Neuron (in vitro differentiated cells): ENCODE data around the gene MC5R.
"Not testable (repeated sequence)": the region's sequence is repeated elsewhere in the genome, so short reads cannot be mapped to it uniquely, and the experiment has no call there.

Experiments
- H2AFZ ChIP-seq: one replicate; pipeline ENCODE4 v1.6.1; 2013; ENCODE audit warnings: low read depth, mild to moderate bottlenecking, inconsistent platforms, low read length, moderate library complexity
- H3K27me3 ChIP-seq: one replicate; pipeline ENCODE4 v1.6.1; 2013; ENCODE audit warnings: low read length; ENCODE audit not compliant: insufficient read depth
- H3K36me3 ChIP-seq: one replicate; pipeline ENCODE4 v1.6.1; 2013; ENCODE audit warnings: low read length; ENCODE audit not compliant: insufficient read depth
- H3K4me1 ChIP-seq: one replicate; pipeline ENCODE4 v1.6.1; 2013; ENCODE audit warnings: low read length; ENCODE audit not compliant: insufficient read depth
- H3K4me3 ChIP-seq: 2 replicates; pipeline ENCODE4 v1.5.1; 2013; ENCODE audit warnings: mild to moderate bottlenecking, low read length, moderate library complexity
- H3K9me3 ChIP-seq: one replicate; pipeline ENCODE4 v1.6.1; 2013; ENCODE audit warnings: low read length

Gene MC5R

DNA sequence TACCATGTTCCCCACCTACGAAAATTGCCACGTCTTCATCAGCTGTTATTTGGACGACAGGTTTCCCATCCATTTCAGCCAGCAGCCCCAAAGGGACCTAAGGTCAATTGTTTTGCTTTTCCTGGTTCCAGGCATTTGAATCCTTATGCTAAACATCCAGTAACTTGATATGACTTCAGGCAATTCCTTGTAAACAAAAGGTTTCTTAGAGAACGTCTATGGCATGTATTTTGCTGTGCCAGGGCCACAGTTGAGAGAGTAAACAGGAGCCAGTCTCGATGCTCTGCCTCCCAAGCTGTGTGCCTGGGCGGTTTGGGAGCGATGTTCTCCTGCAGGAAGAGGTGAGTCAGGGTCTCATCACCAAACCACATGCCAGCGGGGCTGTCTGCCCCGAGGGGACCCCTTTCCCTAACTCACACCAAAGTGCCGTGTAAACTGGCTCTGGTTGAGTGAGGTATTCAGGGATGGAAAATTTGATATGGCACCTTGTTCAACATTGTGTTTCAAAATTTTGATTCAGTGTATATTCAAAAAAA lies 12.9 kb upstream of the MC5R start:
- Histone ChIP-seq H3K4me1 (no peaks in the 10 kb centered on the region), H3K9me3 (no peaks in the 10 kb centered on the region), H3K4me3 (no peak overlapping the region), H3K36me3 (no peaks in the 10 kb centered on the region), H3K27me3 (no peaks in the 10 kb centered on the region), H2AFZ (no peak overlapping the region)

DNA sequence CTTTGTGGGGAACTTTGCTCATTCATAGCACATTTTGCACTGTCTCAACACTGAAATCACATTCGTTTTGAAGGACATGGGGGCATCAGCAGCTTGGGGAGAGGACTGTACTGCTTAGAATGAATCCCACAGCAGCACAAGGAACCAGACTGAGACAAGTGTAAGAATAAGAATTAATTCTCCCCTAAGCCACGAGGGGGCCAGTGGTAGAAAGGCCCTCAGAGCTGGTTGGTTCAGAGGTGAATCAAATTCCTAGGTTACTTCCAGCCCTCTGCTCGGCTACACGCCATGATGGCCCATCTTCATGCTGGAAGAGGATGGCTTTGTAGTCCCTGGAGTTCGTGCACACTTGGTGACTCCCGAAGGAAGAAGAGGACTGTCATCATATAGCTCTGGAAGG lies 12.0 kb upstream of the MC5R start:
- no peaks in the 10 kb centered on the region for H3K4me1 ChIP-seq
- no peak overlapping the region for H2AFZ ChIP-seq
- H3K4me3 ChIP-seq, result no peak overlapping the region
- H3K9me3 ChIP-seq, result no peaks in the 10 kb centered on the region
- H3K27me3 ChIP-seq, result no peaks in the 10 kb centered on the region
- no peaks in the 10 kb centered on the region for H3K36me3 ChIP-seq

DNA sequence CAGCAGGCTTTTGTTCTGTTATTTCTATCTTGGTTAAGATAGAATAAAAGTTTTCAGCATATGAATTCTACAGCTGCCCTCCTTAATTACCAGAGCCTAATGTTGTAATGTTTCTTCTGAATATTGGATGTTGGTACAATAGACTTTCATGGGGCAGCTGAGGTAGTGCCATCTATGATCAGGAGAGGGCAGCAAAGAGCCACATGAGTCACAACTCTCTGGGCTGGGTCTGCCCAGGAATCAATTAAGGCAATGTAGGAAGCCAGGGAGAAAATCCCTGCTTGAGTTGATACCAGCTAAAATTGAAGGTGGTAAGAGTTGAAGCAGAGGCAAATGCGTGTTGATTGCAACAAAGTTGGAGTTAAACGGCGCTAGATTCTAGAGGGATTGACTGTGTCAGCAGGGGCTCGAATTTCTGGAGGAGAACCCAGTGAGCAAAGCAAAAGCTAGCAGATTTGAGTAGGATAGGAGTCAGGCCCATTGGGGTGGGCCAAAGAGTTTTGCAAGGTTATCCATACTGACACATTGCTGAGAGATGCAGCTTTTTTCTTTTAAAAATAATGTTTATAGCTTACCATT lies 10.6 kb upstream of the MC5R start:
- H3K27me3 ChIP-seq, result no peaks in the 10 kb centered on the region
- no peaks in the 10 kb centered on the region for H3K36me3 ChIP-seq
- no peak overlapping the region for H3K4me3 ChIP-seq
- no peak overlapping the region for H2AFZ ChIP-seq
- no peaks in the 10 kb centered on the region for H3K9me3 ChIP-seq
- H3K4me1 ChIP-seq, result no peaks in the 10 kb centered on the region

DNA sequence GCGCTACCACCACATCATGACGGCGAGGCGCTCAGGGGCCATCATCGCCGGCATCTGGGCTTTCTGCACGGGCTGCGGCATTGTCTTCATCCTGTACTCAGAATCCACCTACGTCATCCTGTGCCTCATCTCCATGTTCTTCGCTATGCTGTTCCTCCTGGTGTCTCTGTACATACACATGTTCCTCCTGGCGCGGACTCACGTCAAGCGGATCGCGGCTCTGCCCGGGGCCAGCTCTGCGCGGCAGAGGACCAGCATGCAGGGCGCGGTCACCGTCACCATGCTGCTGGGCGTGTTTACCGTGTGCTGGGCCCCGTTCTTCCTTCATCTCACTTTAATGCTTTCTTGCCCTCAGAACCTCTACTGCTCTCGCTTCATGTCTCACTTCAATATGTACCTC lies 2.3 kb downstream of the MC5R start:
- Histone ChIP-seq H3K9me3 (no peaks in the 10 kb centered on the region), H3K27me3 (peaks cover 21% of the 10 kb centered on the region), H2AFZ (no peak overlapping the region), H3K36me3 (no peaks in the 10 kb centered on the region), H3K4me3 (no peak overlapping the region), H3K4me1 (peaks cover 5% of the 10 kb centered on the region)

DNA sequence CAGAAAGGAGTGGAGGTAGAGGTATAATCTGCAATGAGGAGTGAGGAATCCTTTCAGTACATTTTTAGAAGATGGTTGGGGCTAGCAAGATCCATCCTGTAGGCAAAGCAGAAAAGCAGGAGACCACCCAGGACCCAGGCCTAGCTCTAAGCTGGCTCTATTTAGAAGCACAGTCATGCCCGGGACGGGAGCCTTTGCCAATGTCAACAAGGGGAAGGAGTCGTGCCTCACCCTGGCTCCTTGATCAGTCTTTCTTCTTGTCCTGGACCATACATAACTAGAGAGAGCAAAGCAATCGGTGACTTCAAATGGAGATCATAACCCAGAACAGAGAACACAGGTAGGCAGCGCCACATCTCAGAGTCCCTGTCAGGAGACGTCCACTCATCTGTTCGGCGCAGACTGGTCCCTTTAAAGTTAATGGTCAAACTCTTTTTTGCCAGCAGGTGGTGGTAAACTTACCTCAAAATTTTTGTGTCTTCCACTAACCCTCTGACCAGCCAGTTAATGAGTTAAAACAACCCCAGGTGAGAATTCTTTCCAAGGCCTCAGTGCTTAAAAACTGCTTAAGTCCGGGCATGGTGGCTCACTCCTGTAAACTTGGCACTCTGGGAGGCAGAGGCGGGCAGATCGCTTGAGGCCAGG lies 8.0 kb downstream of the MC5R start:
- no peaks in the 10 kb centered on the region for H3K9me3 ChIP-seq
- H3K27me3 ChIP-seq, result peaks cover 2% of the 10 kb centered on the region
- H3K4me3 ChIP-seq, result no peak overlapping the region
- H3K4me1 ChIP-seq, result peaks cover 3% of the 10 kb centered on the region
- H2AFZ ChIP-seq, result no peak overlapping the region
- no peaks in the 10 kb centered on the region for H3K36me3 ChIP-seq

DNA sequence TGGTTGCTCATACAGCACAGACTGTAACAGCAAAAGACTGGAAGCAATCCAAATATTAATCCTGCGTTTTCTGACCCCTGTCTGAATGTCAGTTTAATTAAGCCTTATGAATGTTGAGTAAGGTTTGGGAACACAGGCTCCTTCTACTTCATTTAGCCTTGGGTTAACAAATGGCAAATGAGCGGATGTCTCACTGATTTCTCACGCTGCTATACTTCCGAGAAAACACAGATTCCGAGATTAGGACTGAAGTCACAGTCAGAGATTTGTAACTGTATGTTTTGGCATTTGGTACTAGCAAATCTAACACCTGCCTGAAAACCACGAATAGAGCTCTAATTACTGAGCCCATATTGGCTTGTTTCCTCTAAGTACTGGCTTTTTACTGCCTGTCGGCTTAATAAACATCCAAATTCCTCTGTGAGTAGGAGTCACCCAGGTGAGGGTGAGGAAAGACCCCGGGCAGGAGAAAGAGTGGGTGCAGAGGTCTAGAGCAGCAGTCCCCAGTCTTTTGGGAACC lies 10.6 kb downstream of the MC5R start:
- no peaks in the 10 kb centered on the region for H3K36me3 ChIP-seq
- no peak overlapping the region for H2AFZ ChIP-seq
- no peaks in the 10 kb centered on the region for H3K4me1 ChIP-seq
- H3K4me3 ChIP-seq, result no peak overlapping the region
- no peaks in the 10 kb centered on the region for H3K9me3 ChIP-seq
- no peaks in the 10 kb centered on the region for H3K27me3 ChIP-seq

DNA sequence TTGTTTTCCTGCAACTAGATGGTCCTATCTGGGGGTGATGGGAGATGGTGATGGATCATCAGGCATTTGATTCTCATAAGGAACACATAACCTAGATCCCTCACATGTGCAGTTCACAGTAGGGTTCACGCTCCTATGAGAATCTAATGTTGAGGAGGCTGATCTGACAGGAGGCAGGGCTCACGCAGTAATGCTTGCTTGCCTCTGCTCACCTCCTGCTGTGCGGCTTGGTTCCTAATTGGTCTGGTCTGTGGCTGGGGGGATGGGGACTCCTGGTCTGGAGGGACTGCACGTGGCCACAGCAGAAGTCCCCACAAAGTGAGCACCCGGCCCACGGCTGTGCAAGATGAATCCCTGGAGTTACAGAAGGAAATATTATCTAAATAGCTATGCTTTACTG lies 11.3 kb downstream of the MC5R start:
- Histone ChIP-seq H3K9me3 (no peaks in the 10 kb centered on the region), H3K27me3 (no peaks in the 10 kb centered on the region), H2AFZ (no peak overlapping the region), H3K36me3 (no peaks in the 10 kb centered on the region), H3K4me1 (no peaks in the 10 kb centered on the region), H3K4me3 (no peak overlapping the region)

DNA sequence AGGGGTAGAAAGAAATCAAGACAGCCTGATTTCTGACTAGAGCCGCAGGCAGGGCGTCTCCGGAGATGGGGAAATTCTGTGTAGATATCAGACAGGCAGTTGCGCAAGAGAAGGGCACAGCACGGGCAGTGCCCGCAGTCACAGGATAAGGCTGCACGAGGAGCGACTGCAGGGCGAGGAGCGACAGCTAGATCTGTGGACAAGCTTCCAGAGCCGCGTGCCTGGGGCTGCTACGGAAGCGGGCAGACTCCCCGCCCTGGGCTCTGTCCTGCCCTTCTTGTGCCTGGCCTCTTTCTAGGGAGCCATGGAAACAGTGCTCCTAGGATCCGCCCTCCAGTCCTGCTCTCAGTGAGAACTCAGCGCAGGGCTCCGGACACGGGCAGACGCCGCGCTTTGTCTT lies 12.6 kb downstream of the MC5R start:
- Histone ChIP-seq H3K9me3 (no peaks in the 10 kb centered on the region), H3K27me3 (no peaks in the 10 kb centered on the region), H3K4me1 (no peaks in the 10 kb centered on the region), H3K36me3 (no peaks in the 10 kb centered on the region), H2AFZ (no peak overlapping the region), H3K4me3 (no peak overlapping the region)

DNA sequence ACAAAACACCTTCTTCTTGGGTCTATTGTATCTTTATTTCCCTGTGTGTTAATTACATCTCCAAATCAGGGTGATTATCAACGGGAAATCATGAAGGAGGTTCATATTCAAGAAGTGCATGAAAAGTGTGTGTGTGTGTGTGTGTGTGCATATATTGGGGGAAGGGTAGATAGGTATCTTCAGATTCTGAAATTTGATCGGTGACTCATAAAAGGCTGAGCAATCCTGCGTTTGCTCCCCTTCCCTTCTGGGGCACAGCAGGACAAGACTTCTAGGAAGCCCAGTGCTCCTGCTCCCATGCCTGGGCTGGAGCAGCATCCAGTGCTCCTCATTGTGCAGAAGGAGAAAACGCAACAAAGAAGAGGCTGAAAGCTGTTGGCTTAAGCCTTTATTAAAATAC lies 25.8 kb downstream of the MC5R start:
- Histone ChIP-seq H3K4me3 (no peak overlapping the region), H2AFZ (no peak overlapping the region), H3K27me3 (no peaks in the 10 kb centered on the region), H3K36me3 (no peaks in the 10 kb centered on the region), H3K4me1 (no peaks in the 10 kb centered on the region), H3K9me3 (no peaks in the 10 kb centered on the region)

DNA sequence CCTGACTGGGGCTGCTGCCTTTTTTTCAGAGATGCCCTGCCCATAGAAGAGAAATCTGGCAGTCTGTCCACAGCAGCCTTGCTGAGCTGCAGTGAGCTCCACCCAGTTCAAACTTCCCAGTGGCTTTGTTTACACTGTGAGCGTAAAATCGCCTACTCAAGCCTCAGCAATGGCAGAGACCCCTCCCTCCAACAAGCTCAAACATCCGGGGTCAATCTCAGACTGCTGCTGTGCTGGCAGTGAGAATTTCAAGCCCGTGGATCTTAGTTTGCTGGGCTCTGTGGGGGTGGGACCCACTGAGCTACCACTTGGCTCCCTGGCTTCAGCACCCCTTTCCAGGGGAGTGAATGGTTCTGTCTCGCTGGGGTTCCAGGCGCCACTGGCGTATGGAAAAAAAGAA lies 38.9 kb downstream of the MC5R start:
- not testable (repeated sequence) for H3K36me3 ChIP-seq, H3K4me3 ChIP-seq, H2AFZ ChIP-seq, H3K4me1 ChIP-seq, H3K27me3 ChIP-seq, H3K9me3 ChIP-seq

DNA sequence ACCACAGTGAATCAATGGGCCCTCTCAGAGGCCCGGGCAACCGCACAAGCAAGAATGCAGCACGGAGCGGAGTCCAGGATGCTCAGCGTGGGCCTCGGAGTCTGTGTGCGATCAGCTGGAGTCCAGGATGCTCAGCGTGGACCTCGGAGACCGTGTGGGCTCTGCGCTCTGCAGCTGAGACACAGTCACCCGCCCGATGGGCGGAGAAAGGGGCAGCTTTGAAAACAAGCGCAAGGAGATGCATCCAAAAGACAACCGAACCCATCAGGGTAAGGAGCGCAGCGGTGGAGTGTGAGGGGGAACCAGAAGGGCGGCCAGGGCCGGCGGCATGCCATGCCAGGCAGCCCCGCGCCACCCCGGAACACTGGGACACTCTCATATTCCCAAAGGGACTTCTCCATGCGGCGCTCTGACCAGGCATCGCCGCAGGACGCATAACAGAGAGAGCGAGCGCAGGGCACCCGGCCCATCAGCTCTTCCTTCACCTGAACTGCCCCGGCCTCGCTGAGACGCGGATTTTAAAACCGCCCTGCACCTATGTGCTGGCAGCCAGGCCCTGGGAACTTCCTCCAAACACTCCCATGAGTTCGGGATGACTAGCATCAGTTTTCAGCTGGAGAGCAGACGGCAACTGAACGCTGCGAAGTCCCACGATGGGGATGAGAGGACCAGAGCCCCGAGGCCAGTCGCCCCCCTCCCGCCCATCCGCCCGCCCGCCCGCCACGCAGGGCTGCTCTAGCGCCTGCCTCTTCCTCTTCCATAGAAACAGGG lies 44.7 kb downstream of the MC5R start:
- Histone ChIP-seq H3K4me1 (no peaks in the 10 kb centered on the region), H3K36me3 (no peaks in the 10 kb centered on the region), H3K4me3 (no peak overlapping the region), H3K27me3 (peaks cover 51% of the 10 kb centered on the region), H2AFZ (no peak overlapping the region), H3K9me3 (no peaks in the 10 kb centered on the region)

DNA sequence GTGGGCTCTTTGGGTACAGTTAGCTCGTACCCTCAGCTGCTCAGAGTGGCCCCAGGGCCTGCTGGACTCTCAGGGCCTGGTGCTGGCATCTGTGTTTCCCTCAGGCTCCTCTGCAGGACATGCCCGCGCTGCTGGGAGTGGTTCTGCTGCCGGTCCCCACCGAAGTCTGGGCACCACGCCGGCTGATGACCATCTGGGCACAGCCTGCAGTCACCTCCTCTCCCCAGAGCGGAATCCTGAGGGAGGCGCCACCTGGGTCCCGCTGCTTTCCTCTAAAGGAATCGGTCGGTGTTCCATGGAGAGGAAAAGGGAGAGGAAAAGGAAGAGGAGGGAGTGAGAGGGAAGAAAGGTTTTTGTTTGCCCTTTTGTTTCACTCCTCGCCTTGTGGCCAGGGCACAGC lies 47.8 kb downstream of the MC5R start:
- Histone ChIP-seq H3K36me3 (no peaks in the 10 kb centered on the region), H2AFZ (no peak overlapping the region), H3K9me3 (no peaks in the 10 kb centered on the region), H3K4me1 (no peaks in the 10 kb centered on the region), H3K4me3 (no peak overlapping the region), H3K27me3 (peaks cover 48% of the 10 kb centered on the region)

DNA sequence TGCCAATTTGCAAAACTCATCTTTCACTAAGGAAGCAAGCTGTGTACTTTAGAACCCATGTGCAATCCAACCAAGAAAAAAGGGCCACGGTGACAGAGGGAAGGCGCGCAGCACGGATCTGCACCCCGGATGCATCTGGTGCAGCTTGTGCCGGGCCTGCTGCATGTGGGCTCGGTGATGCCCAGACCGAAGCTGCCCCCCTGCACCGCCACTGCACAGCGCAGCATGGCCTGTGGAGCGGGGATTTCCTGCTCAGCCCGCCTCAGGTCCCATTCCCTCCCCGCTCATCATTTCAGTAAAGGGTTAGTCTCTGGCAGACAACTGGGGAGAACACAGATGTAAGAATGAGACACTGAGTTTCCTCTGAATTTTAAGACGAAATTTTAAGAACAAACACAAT lies 48.4 kb downstream of the MC5R start:
- Histone ChIP-seq H3K27me3 (peaks cover 46% of the 10 kb centered on the region), H3K4me1 (no peaks in the 10 kb centered on the region), H3K36me3 (no peaks in the 10 kb centered on the region), H3K9me3 (no peaks in the 10 kb centered on the region), H2AFZ (no peak overlapping the region), H3K4me3 (no peak overlapping the region)
